Testis (tissue), 2 donors: ENCODE data around the gene MB21D2.

Source experiments
- CTCF ChIP-seq, 3 experiments: fragments of 450-650 bp in 2 of 3; fragments of 200-600 bp in 1 of 3; sonication (generic) in 1 of 3; IDR thresholded peaks; one replicate each; pipeline ENCODE4 v1.5.1; 2016 to 2019; ENCODE audit warnings: antibody characterized with exemption in 3 of 3, mild to moderate bottlenecking in 2 of 3, moderate library complexity in 1 of 3
- POLR2A ChIP-seq: fragments of 450-650 bp; IDR thresholded peaks from one replicate; pipeline ENCODE4 v1.6.1; 2017; ENCODE audit warnings: antibody characterized with exemption, mild to moderate bottlenecking, moderate library complexity

GRCh38 chr3:192958219-192958872 is 40.7 kb upstream of the MB21D2 start:
- no peak for TF ChIP-seq POLR2A
- TF ChIP-seq CTCF (IDR thresholded peaks at IDR 0.05), result no peak
